Muscle layer of colon (tissue), 2 donors: ENCODE results near the gene KRCC1.
A peak's percentile ranks its signal among the peaks of the same experiment; 100 is the strongest.

Experiments used
- H3K27ac ChIP-seq: one replicate; pipeline ENCODE4 v1.7.0; 2013; ENCODE audit warnings: low read depth, mild to moderate bottlenecking, low read length, moderate library complexity
- H3K27me3 ChIP-seq, 2 donors: one replicate each; pipeline ENCODE4 v1.7.0; 2013; ENCODE audit warnings: low read length in 2 of 2, mild to moderate bottlenecking in 2 of 2; ENCODE audit not compliant: insufficient read depth in 2 of 2, control insufficient read depth in 1 of 2
- H3K36me3 ChIP-seq: one replicate; pipeline ENCODE4 v1.7.0; 2013; ENCODE audit warnings: mild to moderate bottlenecking, low read length; ENCODE audit not compliant: insufficient read depth
- H3K4me1 ChIP-seq: one replicate; pipeline ENCODE4 v1.7.0; 2013; ENCODE audit warnings: mild to moderate bottlenecking, low read length; ENCODE audit not compliant: insufficient read depth
- H3K4me3 ChIP-seq, 2 donors: one replicate each; pipeline ENCODE4 v1.7.0; 2013; ENCODE audit warnings: low read length in 2 of 2, low read depth in 1 of 2, mild to moderate bottlenecking in 1 of 2, moderate library complexity in 1 of 2
- H3K9ac ChIP-seq: one replicate; pipeline ENCODE4 v1.7.0; 2013; ENCODE audit warnings: low read length
- H3K9me3 ChIP-seq: one replicate; pipeline ENCODE4 v1.7.0; 2013; ENCODE audit warnings: mild to moderate bottlenecking, low read length
- donor health status: abdominal sarcoma.
- donor health status: Adenocarcinoma of cecum.

The KRCC1 gene

DNA sequence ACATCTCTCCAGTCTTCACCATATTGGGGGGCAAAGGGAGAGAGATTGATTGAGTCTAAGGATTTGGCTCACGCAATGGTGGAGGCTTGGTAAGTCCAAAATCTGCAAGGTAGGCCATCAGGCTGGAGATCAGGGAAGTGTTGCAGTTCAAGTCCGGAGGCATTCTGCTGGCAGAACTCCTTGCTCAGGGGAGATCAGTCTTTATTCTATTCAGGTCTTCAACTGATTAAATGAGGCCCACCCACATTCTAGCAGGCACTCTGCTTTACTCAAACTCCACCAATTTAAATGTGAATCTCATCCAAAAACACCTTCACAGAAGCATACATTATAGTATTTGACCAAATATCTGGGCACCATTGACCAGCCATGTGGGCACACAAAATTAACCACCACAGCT, 33.4 kb upstream of the KRCC1 start:
- Histone ChIP-seq H3K4me1 (no peaks in the 10 kb centered on the region), H3K27me3 (no peaks in the 10 kb centered on the region), H3K36me3 (no peaks in the 10 kb centered on the region), H3K9ac (no peak overlapping the region), H3K4me3 (no peak overlapping the region), H3K27ac (no peak overlapping the region), H3K9me3 (no peaks in the 10 kb centered on the region)

DNA sequence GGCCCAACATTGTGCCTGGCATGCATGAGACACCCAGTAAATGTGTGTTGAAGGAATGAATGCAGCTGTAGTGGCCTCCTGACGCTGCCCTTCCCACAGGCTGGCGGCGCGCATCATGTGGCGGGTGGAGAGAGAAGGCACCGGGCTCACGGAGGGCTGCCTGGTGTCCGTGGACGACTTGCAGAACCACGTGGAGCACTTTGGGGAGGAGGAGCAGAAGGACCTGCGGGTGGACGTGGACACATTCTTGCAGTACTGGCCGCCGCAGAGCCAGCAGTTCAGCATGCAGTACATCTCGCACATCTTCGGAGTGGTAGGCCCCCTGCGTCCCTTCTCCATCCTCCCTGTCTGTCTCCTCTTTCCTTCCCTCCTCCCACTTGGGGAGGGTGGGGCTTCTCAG, 32.2 kb upstream of the KRCC1 start:
- no peaks in the 10 kb centered on the region for H3K9me3 ChIP-seq
- H3K36me3 ChIP-seq, result no peaks in the 10 kb centered on the region
- no peak overlapping the region for H3K27ac ChIP-seq
- H3K27me3 ChIP-seq, result no peaks in the 10 kb centered on the region
- H3K9ac ChIP-seq, result no peak overlapping the region
- H3K4me3 ChIP-seq, result no peak overlapping the region
- H3K4me1 ChIP-seq, result no peaks in the 10 kb centered on the region

DNA sequence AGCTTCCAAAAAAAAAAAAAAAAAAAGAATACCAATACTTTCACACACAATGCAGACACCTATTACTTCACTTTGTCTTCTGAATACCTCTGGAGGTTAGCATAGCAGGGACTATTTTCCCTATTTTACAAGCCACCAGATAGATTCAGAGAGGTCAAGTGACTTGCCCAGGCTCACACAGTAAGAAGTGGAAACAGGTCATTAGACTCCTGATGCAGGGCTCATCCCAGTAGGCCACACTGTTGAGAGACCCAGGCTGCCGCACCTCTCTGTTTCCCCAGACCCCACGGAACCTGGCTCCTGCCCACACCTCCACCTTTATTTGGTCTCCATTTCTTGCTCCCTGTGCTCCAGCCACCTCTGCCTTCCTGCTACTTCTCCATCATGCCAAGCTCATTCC, 31.5 kb upstream of the KRCC1 start:
- Histone ChIP-seq H3K27me3 (no peaks in the 10 kb centered on the region), H3K9ac (no peak overlapping the region), H3K9me3 (no peaks in the 10 kb centered on the region), H3K4me3 (no peak overlapping the region), H3K36me3 (no peaks in the 10 kb centered on the region), H3K4me1 (no peaks in the 10 kb centered on the region), H3K27ac (no peak overlapping the region)

DNA sequence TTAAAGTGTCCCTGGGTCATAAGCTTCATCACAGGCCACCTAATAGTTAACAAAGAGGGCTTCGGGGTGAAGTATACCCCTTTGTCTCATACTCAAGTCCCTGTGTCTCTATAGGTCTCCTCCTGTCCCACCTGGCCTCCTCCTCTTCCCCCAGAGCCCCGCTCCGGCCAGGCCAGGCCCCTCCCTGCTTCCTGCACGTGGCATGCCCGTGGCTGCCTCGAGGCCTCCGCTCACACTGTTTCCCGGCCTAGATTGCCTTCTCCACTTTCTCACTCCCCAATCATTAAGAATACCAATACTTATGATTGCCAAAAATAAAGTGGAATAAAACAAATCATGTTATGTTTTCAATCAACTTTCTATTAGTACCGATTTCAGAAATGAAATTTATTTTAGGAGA, 30.8 kb upstream of the KRCC1 start:
- H3K27ac ChIP-seq, result no peak overlapping the region
- H3K9ac ChIP-seq, result no peak overlapping the region
- no peaks in the 10 kb centered on the region for H3K9me3 ChIP-seq
- no peaks in the 10 kb centered on the region for H3K36me3 ChIP-seq
- H3K4me3 ChIP-seq, result no peak overlapping the region
- no peaks in the 10 kb centered on the region for H3K4me1 ChIP-seq
- H3K27me3 ChIP-seq, result no peaks in the 10 kb centered on the region

DNA sequence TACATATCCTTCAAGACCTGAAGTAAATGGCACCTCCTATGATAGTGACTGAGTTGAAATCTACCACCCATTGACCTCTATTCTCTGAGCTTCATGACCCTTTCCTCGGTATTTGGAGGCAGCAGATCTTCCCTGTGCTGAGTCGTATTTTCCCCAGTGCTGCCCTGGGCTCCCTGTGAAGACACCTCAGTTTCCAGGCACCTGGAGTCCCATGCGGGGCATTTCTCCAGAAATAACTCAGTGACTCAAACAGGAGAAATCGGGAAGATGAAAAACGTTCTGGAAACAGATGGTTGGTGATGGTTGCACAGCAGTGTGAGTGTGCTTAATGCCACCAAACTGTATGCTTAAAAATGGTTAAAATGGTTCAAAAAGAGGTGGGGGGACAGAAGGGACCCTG, 30.0 kb upstream of the KRCC1 start:
- Histone ChIP-seq H3K9me3 (no peaks in the 10 kb centered on the region), H3K4me1 (no peaks in the 10 kb centered on the region)

DNA sequence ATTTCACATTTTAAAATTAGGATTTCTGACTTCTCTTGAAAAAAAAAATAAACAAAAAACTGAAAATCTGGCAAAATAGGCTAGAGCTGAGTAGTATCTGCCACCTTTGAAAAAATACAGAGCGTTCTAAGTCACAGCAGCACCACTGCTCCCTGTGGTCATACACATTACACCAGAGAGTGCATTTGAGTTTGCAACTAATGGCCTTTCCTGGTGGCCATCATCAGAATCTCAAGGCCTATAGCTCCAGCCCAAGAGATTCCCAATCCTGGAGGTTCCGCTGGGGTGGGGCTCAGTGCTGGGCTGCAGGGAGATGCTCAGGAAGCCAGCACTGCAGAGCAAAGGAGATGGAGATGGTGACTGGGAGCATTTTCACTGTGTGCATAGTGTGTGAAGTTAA, 29.5 kb upstream of the KRCC1 start:
- H3K27me3 ChIP-seq, result no peaks in the 10 kb centered on the region
- no peak overlapping the region for H3K27ac ChIP-seq
- H3K4me1 ChIP-seq, result no peaks in the 10 kb centered on the region
- H3K9me3 ChIP-seq, result no peaks in the 10 kb centered on the region
- H3K4me3 ChIP-seq, result no peak overlapping the region
- no peak overlapping the region for H3K9ac ChIP-seq
- H3K36me3 ChIP-seq, result no peaks in the 10 kb centered on the region

More for the DNA sequence above, 30.0 kb upstream of the KRCC1 start:
- H3K27ac ChIP-seq, result no peak overlapping the region
- H3K9ac ChIP-seq, result no peak overlapping the region
- no peak overlapping the region for H3K4me3 ChIP-seq
- H3K36me3 ChIP-seq, result no peaks in the 10 kb centered on the region
- H3K27me3 ChIP-seq, result no peaks in the 10 kb centered on the region

DNA sequence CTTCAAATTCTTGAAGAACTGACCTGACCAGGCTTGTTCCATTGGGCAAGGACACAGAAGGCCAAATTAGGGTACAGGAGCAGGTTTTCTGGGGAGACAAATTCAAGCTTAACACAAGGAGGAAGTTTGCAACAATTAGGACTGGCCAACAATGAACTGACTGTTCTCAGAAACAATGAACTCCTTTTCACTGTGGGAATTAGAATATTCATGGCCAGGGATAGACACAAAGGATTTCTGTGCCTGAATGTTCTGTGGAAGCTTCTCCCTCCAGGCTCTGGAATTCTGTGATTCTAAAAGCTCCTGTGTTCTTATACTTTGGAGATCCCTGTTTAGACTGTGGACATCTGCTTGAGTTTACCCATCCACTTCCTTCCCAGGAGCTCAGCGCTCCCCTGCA, 27.2 kb upstream of the KRCC1 start:
- no peaks in the 10 kb centered on the region for H3K9me3 ChIP-seq
- H3K9ac ChIP-seq, result no peak overlapping the region
- H3K36me3 ChIP-seq, result no peaks in the 10 kb centered on the region
- no peak overlapping the region for H3K27ac ChIP-seq
- H3K27me3 ChIP-seq, result no peaks in the 10 kb centered on the region
- no peak overlapping the region for H3K4me3 ChIP-seq
- H3K4me1 ChIP-seq, result peaks cover 13% of the 10 kb centered on the region

DNA sequence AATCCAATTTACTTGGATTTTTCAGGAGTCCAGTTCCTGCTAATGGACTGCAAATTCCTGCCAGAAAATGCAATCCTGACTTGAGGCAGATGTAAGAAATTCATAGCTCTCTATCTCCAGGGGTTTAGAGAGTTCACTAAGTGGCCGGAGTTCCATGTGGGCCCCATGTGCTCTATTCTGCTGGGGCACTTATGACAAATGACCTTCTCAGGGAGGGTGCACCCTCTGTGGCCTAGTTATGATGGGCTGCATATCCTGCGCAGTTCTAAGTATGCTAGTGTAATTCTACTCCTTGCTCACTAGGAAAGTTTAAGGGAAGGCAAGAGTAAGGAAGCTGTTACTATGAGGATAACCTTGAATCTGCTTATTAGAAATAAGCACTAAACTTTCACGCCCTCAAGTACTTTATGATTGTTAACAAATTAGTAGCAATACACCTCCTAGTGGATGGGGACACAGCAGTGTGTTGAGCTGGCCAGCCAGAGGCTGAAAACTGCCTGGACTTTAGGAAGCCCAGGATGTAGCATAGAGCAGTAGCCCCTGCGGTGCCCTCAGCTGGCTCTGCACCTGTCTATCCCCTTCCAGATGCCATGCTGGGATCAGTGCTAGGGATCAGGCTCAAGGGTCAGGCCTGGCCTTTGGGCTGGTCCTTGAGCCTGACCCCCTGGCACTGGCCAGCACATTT, 26.5 kb upstream of the KRCC1 start:
- Histone ChIP-seq H3K4me3 (no peak overlapping the region), H3K27me3 (no peaks in the 10 kb centered on the region), H3K9ac (no peak overlapping the region), H3K4me1 (peaks cover 18% of the 10 kb centered on the region), H3K27ac (no peak overlapping the region), H3K9me3 (no peaks in the 10 kb centered on the region), H3K36me3 (no peaks in the 10 kb centered on the region)

DNA sequence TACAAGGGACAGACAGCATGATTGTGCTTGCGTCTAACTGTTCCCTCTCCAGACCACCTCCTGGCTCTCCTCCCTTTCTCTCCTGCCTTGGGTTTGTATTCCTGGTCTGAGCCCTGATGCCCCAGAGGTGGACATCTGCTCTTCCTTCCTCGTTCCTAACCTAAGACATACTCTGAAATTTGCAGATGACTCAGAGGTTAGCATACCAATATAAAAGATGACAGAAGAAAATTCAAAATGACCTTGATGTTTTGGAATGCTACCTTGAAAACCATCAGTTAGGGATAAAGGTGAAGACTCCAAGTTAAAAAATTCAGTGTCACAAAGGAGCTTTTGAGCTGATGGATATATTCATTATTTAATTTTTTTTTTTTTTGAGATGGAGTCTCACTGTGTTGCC, 25.0 kb upstream of the KRCC1 start:
- Histone ChIP-seq H3K4me1 (peaks cover 21% of the 10 kb centered on the region), H3K4me3 (no peak overlapping the region), H3K9ac (no peak overlapping the region), H3K27me3 (no peaks in the 10 kb centered on the region), H3K36me3 (no peaks in the 10 kb centered on the region), H3K27ac (no peak overlapping the region), H3K9me3 (no peaks in the 10 kb centered on the region)

DNA sequence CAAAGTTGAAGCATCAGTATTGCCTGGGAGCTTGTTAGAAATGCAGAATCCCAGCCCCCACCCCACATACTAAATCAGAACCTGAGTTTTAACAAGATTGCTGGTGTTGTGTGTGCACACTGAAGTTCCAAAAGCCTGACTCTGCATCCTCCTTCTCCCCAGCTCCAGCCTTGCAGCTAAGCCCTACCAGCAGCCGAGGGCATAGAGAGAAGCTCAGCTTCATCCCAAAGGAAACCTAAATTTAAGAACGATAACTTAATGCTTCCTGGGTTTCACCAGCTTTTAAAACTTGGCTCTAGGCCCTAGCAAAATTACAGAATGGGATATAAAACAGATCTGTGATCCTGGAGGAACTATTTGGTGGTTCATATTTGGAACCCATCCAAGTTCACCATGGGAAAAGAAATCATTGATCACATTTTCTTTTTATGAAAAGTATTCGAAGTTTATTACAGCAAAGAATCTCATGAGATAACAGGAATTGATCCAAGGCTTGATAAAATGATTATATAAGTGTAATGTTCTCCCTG, 23.1 kb upstream of the KRCC1 start:
- Histone ChIP-seq H3K27me3 (no peaks in the 10 kb centered on the region), H3K4me3 (no peak overlapping the region), H3K36me3 (no peaks in the 10 kb centered on the region), H3K4me1 (peaks cover 21% of the 10 kb centered on the region), H3K27ac (peak overlapping the region; percentile 1), H3K9ac (no peak overlapping the region), H3K9me3 (no peaks in the 10 kb centered on the region)

DNA sequence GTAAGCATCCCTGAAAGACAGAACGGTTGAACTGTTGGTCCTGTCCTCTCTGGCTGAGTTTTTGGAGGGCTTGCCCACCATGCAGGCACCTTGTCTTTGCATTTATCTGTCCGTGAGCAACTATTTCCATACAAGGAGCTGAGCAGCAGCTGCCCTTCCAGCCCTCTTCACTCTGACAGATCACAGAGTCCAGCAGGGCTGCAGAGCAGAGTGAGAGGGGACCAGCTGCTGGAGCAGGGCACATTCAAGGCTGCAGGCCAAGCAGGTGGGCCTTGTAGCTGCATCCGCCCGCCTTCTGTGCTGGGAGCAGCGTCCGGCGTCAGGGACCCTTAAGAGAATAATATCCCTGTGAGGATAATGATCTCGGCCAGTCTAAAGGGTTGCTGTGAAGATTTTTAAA, 21.5 kb upstream of the KRCC1 start:
- Histone ChIP-seq H3K9me3 (no peaks in the 10 kb centered on the region), H3K36me3 (no peaks in the 10 kb centered on the region), H3K4me3 (peak overlapping the region in 1 of 2 donors; percentile 12), H3K9ac (no peak overlapping the region), H3K27me3 (no peaks in the 10 kb centered on the region), H3K27ac (peak overlapping the region; percentile 49), H3K4me1 (peaks cover 21% of the 10 kb centered on the region)

DNA sequence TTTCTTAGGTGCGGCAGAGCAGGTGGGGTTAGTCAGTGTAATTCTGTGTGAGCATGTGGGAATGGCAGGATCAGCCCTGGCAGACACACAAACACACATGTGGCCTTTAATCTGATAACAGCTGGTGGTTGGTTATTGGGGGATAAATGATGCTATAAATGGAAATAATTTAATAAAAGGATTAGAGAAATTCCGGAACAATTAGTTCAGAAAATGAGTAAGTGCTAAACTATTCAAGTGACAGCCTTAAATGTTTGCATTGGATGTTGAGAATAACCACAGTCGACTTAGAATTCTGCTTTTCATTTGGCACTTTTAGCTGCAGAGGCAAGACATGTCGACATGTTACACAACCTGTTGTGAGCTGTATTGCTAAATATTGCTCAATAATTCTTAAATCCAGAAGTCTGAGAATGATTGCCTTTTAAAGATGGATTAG, 19.3 kb upstream of the KRCC1 start:
- no peaks in the 10 kb centered on the region for H3K36me3 ChIP-seq
- no peak overlapping the region for H3K4me3 ChIP-seq
- H3K9ac ChIP-seq, result no peak overlapping the region
- H3K4me1 ChIP-seq, result peaks cover 21% of the 10 kb centered on the region
- H3K27me3 ChIP-seq, result no peaks in the 10 kb centered on the region
- H3K9me3 ChIP-seq, result no peaks in the 10 kb centered on the region
- no peak overlapping the region for H3K27ac ChIP-seq
